NT2/D1 (cell line): ENCODE measurements around the gene TTLL1.

Experiments used
- YY1 ChIP-seq: IDR thresholded peaks from 2 replicates; pipeline ENCODE4 v1.6.1; 2011; ENCODE audit not compliant: insufficient read length, insufficient read depth
- ZNF274 ChIP-seq: IDR thresholded peaks from 2 replicates; pipeline ENCODE4 v1.6.1; 2011; ENCODE audit warnings: mild to moderate bottlenecking, low read depth, low read length

DNA sequence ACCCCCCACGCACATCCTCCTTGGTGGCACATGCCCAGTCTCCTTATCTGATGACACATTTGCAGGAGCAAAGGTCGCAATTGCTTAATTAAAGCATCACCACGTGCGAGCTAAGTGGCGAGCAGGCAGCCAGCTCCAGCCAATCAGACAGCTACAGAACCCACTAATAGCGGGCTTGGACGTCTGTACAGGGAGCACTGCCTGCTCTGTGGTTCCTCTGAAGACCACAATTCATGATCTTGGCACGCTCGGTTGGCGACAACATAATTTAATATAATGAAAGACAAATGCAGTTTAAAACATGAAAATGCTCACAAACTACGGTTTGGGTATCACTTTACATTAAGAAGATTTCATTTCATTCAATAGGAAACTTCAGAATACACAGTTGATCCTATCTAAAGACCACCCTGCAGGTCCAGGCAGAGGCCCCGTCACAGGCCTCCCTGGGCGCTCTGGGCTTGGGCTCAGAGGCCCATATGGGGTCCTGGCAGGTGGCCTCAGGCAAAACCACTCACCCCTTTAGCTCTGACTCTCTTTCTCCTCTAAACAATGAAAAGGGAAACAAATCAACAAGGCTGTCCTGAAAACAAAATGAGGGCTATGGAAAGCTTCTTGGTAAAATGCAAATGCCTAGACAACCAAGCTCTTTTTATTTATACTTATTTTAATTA, 84.7 kb downstream of the TTLL1 start:
- TF ChIP-seq ZNF274: no peak
- no peak for TF ChIP-seq YY1
